PFSK-1 (cell line): Measurements from ENCODE around the gene CCDC183.

Source experiments
- FOXP2 ChIP-seq: optimal IDR thresholded peaks from 2 replicates; pipeline ENCODE3; 2011; ENCODE audit warnings: borderline replicate concordance, control low read depth, inconsistent platforms; ENCODE audit not compliant: insufficient read depth; ENCODE audit errors: extremely low read length, extremely low read depth
- POLR2AphosphoS5 ChIP-seq: IDR thresholded peaks from 2 replicates; pipeline ENCODE4 v1.6.1; 2012; ENCODE audit warnings: low read depth, mild to moderate bottlenecking, control low read depth, low read length, moderate library complexity
- SIN3A ChIP-seq: IDR thresholded peaks from 2 replicates; pipeline ENCODE4 v1.6.1; 2012; ENCODE audit warnings: mild to moderate bottlenecking, low read length, moderate library complexity, borderline replicate concordance; ENCODE audit not compliant: insufficient read depth
- TAF1 ChIP-seq: IDR thresholded peaks from 2 replicates; pipeline ENCODE4 v1.6.1; 2012; ENCODE audit warnings: low read length, control low read depth, borderline replicate concordance; ENCODE audit not compliant: insufficient read depth
- TF ChIP-seq, protein P1 (sequence below), 2 experiments: IDR thresholded peaks; 2 replicates each; pipeline versions ENCODE4 v1.6.1 to v1.8.0; 2011 to 2012; ENCODE audit warnings: low read depth in 2 of 2, low read length in 2 of 2, control low read depth in 1 of 2, inconsistent platforms in 1 of 2, mild to moderate bottlenecking in 1 of 2, moderate library complexity in 1 of 2; ENCODE audit not compliant: insufficient read depth in 1 of 2

CCDC183 gene

DNA sequence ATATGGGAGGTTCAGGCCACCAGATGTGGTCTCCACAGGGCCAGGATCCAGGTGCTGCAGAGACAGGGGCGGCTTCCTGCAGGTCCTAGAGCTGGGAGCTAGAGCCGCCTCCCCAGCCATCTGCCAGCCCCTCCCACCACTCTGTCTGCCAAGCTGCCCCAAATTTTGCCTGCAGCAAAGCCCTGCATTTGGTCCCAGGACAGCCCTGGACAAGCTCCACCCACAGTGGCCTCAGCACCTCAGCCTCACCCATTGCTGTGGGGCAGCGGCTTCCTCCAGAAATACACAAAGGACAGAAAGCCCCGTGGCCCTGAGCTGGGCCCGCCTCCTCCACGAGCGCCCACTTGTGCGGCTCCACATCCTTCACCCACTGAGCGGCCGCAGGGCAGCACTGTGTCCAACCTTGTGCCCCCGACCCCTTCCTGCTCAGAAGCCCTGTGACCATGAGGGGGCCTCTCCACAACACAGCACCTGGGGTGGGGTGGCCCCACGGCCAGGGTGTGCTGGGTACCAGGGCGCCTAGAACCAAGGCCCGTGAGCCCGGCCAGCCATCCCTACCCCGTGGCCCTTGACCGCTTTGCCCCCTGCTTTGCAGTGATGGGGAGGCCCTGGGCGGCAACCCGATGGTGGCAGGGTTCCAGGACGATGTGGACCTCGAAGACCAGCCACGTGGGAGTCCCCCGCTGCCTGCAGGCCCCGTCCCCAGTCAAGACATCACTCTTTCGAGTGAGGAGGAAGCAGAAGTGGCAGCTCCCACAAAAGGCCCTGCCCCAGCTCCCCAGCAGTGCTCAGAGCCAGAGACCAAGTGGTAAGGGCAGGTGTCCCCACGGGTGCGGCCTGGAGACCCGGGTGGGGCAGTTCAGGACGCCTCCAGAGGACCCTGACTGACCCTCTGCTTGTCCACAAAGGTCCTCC is 42.4 kb downstream of the CCDC183 start:
- TF ChIP-seq FOXP2: no peak
- TF ChIP-seq, protein P1, sequence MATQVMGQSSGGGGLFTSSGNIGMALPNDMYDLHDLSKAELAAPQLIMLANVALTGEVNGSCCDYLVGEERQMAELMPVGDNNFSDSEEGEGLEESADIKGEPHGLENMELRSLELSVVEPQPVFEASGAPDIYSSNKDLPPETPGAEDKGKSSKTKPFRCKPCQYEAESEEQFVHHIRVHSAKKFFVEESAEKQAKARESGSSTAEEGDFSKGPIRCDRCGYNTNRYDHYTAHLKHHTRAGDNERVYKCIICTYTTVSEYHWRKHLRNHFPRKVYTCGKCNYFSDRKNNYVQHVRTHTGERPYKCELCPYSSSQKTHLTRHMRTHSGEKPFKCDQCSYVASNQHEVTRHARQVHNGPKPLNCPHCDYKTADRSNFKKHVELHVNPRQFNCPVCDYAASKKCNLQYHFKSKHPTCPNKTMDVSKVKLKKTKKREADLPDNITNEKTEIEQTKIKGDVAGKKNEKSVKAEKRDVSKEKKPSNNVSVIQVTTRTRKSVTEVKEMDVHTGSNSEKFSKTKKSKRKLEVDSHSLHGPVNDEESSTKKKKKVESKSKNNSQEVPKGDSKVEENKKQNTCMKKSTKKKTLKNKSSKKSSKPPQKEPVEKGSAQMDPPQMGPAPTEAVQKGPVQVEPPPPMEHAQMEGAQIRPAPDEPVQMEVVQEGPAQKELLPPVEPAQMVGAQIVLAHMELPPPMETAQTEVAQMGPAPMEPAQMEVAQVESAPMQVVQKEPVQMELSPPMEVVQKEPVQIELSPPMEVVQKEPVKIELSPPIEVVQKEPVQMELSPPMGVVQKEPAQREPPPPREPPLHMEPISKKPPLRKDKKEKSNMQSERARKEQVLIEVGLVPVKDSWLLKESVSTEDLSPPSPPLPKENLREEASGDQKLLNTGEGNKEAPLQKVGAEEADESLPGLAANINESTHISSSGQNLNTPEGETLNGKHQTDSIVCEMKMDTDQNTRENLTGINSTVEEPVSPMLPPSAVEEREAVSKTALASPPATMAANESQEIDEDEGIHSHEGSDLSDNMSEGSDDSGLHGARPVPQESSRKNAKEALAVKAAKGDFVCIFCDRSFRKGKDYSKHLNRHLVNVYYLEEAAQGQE (IDR thresholded peaks at IDR 0.05; ENCODE audit: insufficient read depth in 1 of 2, low read depth in 2 of 2, low read length in 2 of 2): no peak

DNA sequence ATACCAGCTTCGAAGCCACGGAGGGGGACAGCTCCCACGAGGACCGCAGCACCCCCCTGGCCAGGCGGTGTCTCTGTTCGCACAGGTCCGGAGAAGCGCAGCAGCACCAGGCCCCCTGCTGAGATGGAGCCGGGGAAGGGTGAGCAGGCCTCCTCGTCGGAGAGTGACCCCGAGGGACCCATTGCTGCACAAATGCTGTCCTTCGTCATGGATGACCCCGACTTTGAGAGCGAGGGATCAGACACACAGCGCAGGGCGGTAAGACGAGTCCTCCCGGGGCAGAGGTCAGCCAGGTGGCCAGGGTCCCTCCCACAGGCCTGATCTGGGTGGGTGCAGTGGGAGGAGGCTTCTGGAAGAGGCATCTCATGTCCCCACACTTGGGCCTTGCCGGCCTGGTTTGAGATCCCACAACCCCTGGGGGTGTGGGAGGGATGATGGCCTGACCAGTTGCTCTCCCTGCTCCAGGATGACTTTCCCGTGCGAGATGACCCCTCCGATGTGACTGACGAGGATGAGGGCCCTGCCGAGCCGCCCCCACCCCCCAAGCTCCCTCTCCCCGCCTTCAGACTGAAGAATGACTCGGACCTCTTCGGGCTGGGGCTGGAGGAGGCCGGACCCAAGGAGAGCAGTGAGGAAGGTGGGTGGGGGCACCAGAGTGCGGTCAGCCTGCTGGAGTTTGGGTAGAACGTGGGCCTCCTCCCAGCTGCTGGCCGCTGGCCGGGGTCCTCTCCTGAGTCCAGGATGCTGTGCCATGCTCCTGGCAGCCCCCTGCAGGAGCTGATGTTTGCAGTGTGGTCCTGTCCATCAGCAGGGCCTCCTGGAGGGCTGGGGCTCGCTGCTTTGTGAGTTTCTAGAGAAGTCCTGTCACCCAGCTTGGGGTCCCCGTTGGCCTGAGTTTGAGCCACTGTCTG is 43.3 kb downstream of the CCDC183 start:
- TF ChIP-seq, protein P1 (IDR thresholded peaks at IDR 0.05; ENCODE audit: insufficient read depth in 1 of 2, low read depth in 2 of 2, low read length in 2 of 2): no peak
- no peak for TF ChIP-seq FOXP2
- no peak for TF ChIP-seq SIN3A
- TF ChIP-seq POLR2AphosphoS5: no peak; the same call in 1 of the 2 replicates
- TF ChIP-seq TAF1: no peak

DNA sequence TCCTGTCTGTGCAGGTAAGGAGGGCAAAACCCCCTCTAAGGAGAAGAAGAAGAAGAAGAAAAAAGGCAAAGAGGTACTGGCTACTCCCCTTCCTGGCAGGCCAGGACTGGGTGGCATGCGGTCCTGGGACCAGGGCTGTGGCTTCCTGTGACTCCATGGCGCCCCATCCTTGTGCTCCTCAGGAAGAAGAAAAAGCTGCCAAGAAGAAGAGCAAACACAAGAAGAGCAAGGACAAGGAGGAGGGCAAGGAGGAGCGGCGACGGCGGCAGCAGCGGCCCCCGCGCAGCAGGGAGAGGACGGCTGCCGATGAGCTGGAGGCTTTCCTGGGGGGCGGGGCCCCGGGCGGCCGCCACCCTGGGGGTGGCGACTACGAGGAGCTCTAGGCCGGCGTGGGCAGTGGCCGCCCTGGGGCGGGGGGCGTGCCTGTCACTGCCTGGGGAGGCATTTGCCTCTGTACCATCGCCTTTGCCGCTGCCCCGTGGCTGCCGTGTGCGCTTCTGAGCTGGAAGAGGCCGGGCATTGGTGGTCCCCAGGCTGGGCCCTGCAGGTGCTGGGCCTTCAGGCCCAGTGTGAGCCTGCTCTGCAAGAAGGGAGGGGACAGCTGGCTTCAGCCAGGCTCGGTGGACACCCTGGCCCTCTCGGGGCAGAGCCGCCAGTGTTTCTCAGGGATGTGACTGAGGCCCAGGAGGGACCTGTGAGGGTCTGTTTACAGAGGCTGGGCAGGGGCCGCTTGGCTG is 44.2 kb downstream of the CCDC183 start:
- no peak for TF ChIP-seq TAF1
- TF ChIP-seq, protein P1 (IDR thresholded peaks at IDR 0.05; ENCODE audit: insufficient read depth in 1 of 2, low read depth in 2 of 2, low read length in 2 of 2): no peak
- no peak for TF ChIP-seq FOXP2
- no peak for TF ChIP-seq POLR2AphosphoS5
- no peak for TF ChIP-seq SIN3A

DNA sequence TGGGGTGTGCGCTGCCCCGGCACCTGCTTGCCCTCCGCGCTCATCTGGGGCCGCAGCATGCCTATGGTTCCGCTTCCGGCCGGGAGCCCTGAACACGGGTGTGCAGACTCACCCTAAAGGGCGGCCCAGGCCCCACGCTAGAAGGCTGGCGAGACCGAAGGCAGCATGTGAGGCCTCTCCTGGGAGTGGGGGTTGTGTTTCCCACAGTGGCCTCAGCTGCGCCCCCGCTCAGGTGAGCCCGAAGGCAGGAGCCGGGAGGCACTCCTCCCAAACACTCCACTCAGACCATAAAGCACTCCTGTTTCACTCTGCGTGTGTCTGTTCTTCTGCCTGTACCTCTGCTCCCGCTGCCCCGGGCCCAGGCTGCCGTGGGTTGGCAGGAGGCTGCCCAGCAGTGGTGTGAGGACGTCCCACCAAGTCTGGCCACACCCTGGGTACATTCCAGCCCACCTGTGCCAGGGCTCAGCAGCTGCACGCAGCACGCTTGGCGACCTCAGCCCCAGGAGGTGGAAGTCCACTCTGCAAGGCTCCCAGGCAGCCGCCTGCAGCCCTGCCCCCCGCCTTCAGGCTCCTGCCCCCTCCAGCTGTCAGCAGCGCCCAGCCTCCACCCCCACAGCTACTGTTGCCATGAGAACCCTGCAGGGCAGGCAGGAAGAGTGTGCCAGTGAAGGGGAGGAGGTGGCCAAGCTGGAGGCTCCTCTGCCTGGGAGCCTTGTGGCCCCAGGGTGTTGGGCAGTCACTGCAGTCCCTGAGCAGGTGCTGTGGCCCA is 44.9 kb downstream of the CCDC183 start:
- TF ChIP-seq POLR2AphosphoS5: peak; percentile 27; the same call in 1 of the 2 replicates
- TF ChIP-seq FOXP2: no peak
